Central memory CD8-positive, alpha-beta T cell (primary cell): ENCODE results near the gene CPTP.

ENCODE experiments used
- ATAC-seq: fragments of 150-1000 bp; cut with Tn5 transposase; replicated peaks from 2 replicates; pipeline ENCODE4 v1.10.0; 2022; ENCODE audit warnings: mild to moderate bottlenecking, moderate FRiP score, moderate number of reproducible peaks; ENCODE audit not compliant: poor library complexity, severe bottlenecking; ENCODE audit errors: extremely low read depth
- DNase-seq, 2 donors: peaks; one replicate each; pipeline ENCODE4 v3.0.0; 2021; ENCODE audit warnings: low spot score in 2 of 2
- H3K27ac Mint-ChIP-seq: one replicate; pipeline ENCODE4 v1.8.0; 2022; ENCODE audit warnings: low read depth, mild to moderate bottlenecking, moderate library complexity, mixed read lengths
- H3K27me3 Mint-ChIP-seq: one replicate; pipeline ENCODE4 v1.8.0; 2022; ENCODE audit warnings: mixed read lengths
- H3K36me3 Mint-ChIP-seq: one replicate; pipeline ENCODE4 v1.8.0; 2022; ENCODE audit warnings: mild to moderate bottlenecking, moderate library complexity, mixed read lengths; ENCODE audit not compliant: insufficient read depth
- H3K4me1 Mint-ChIP-seq: one replicate; pipeline ENCODE4 v1.8.0; 2022; ENCODE audit warnings: mixed read lengths
- H3K4me3 Mint-ChIP-seq: one replicate; pipeline ENCODE4 v1.8.0; 2022; ENCODE audit warnings: mild to moderate bottlenecking, moderate library complexity, mixed read lengths
- H3K9me3 Mint-ChIP-seq: one replicate; pipeline ENCODE4 v1.8.0; 2022; ENCODE audit warnings: mixed read lengths

CPTP gene

GRCh38 chr1:1305300-1306069, 19.1 kb upstream of the CPTP start:
- Mint-ChIP-seq H3K36me3 (peaks cover 9% of the 10 kb centered on the region), H3K4me1 (peaks cover 16% of the 10 kb centered on the region), H3K27ac (peak overlapping the region; percentile 88), H3K9me3 (no peaks in the 10 kb centered on the region), H3K4me3 (peak overlapping the region; percentile 84), H3K27me3 (no peaks in the 10 kb centered on the region)
- ATAC-seq (peak; percentile 44), DNase-seq (peak; percentile 49 to 62)

DNA sequence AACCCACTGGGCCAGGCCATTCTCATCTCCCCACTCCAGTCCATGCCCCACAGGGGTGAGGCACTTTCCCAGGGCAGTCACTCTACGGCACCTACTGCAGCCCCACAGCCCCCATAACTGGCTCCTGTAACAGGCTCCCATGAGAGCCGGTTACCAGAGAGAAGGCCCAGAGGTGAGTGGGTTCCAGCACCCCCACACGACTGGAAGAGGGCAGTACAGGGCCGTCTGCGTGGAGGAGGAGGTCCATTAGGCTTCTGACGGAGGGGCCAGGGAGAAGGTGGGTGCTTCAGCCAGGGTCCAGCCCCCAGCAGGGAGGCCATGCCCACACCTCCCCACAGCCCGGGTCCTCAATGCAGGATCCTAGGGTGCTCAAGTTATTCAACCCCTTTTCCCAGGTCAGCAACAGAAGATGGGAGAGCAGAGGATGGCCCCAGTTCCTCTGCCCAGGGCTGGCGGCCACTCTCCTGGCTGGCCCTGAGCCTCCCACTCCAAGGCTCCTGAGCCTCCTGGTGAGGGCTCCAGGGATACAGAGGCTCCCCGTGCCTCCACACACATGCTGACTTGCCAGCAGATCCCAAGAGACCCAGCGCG, 18.4 kb upstream of the CPTP start:
- ATAC-seq (no peak), DNase-seq (no peak)
- H3K4me3 Mint-ChIP-seq = peak overlapping the region; percentile 84
- H3K4me1 Mint-ChIP-seq = peaks cover 16% of the 10 kb centered on the region
- H3K27ac Mint-ChIP-seq = peak overlapping the region; percentile 88
- no peaks in the 10 kb centered on the region for H3K9me3 Mint-ChIP-seq
- no peaks in the 10 kb centered on the region for H3K27me3 Mint-ChIP-seq
- H3K36me3 Mint-ChIP-seq = peaks cover 12% of the 10 kb centered on the region

- Mint-ChIP-seq H3K9me3 (no peaks in the 10 kb centered on the region), H3K4me3 (peak overlapping the region; percentile 84), H3K27me3 (no peaks in the 10 kb centered on the region), H3K36me3 (peaks cover 17% of the 10 kb centered on the region), H3K27ac (no peak overlapping the region), H3K4me1 (peaks cover 16% of the 10 kb centered on the region)
- DNase-seq (no peak), ATAC-seq (no peak)
Observed at GRCh38 chr1:1306661-1307260, 17.8 kb upstream of the CPTP start.

GRCh38 chr1:1307261-1307922, 17.2 kb upstream of the CPTP start:
- no peak for DNase-seq
- H3K4me1 Mint-ChIP-seq = peaks cover 16% of the 10 kb centered on the region
- no peaks in the 10 kb centered on the region for H3K27me3 Mint-ChIP-seq
- H3K36me3 Mint-ChIP-seq = peaks cover 20% of the 10 kb centered on the region
- H3K4me3 Mint-ChIP-seq = peak overlapping the region; percentile 84
- no peak overlapping the region for H3K27ac Mint-ChIP-seq
- ATAC-seq = no peak
- H3K9me3 Mint-ChIP-seq = no peaks in the 10 kb centered on the region

DNA sequence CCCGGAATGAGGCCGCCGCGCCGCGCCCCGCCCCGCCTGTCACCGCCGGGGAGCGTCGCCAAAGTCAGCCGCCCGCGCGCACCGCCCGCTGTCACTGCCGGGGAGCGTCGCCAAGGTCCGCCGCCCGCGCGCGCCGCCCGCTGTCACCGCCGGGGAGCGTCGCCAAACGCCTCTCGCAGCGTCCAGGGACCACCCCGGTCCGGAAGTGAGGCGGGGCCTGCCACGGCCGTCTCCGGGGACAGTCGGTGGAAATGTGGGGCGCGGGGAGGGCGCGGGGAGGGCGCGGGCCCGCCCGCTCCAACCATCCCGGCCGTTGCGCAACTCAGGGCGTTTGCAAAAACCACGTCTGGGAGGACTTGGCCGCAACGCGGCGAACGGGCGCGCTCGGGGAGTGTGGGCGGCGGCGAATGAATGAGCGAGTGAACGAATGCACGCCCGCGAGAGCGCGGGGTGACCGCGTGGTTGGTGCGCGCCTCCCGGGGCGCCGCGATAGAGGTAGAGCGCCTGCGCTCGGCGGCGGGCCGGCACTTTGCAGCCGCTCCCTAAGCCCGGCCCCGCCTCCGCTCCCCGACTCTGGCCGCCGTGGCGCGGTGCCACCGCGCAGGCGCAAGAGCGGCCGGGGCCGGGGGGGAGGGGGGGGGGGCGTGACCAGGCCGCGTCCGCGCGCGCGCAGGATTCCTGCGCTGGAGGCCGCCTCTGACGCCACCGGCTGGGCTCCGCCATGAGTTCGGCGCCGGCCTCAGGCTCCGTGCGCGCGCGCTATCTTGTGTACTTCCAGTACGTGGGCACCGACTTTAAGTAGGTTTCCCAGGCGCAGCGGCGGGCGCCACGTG, 16.5 kb upstream of the CPTP start, which contains the start of the genes ACAP3 and PUSL1:
Gene ACAP3, minus strand, starts transcription at position 8 of the 833 bp plus-strand sequence. CDS start 115 bp downstream, outside the sequence.
Gene PUSL1, plus strand, starts transcription at position 675 of the 833 bp plus-strand sequence. Its CDS starts 47 bp downstream, at position 722.
- H3K27ac Mint-ChIP-seq = peak within 1 kb of the TSS; percentile 80
- peaks cover 22% of the 10 kb centered on the region for H3K36me3 Mint-ChIP-seq
- peaks cover 16% of the 10 kb centered on the region for H3K4me1 Mint-ChIP-seq
- H3K4me3 Mint-ChIP-seq = peak within 1 kb of the TSS; percentile 84
- no peaks in the 10 kb centered on the region for H3K9me3 Mint-ChIP-seq
- H3K27me3 Mint-ChIP-seq = no peaks in the 10 kb centered on the region
- ATAC-seq (peak; percentile 70), DNase-seq (peak; percentile 83 to 87)

DNA sequence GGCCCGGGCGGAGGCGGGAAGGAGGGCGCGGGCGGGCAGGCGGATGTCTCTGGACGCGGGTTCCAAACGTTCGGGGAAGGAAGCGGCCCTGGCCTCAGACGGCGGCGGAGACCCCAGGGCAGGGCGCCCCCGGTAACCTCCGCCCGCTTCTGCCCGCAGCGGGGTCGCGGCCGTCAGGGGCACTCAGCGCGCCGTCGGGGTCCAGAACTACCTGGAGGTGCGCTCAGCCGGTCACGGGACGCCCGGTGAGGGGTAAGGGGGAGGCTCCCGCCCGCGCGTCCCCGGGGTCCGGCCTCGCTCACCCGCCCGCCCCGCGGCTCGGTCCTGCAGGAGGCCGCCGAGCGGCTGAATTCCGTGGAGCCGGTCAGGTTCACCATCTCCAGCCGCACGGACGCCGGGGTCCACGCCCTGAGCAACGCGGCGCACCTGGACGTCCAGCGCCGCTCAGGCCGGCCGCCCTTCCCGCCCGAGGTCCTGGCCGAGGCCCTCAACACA, 15.8 kb upstream of the CPTP start:
- no peak for DNase-seq
- Mint-ChIP-seq H3K27me3 (no peaks in the 10 kb centered on the region), H3K4me1 (peaks cover 16% of the 10 kb centered on the region), H3K4me3 (peak overlapping the region; percentile 79), H3K36me3 (peaks cover 26% of the 10 kb centered on the region), H3K9me3 (no peaks in the 10 kb centered on the region), H3K27ac (peak overlapping the region; percentile 80)
- ATAC-seq = no peak

GRCh38 chr1:1309251-1310108, 15.1 kb upstream of the CPTP start:
- peak overlapping the region; percentile 80 for H3K27ac Mint-ChIP-seq
- H3K4me1 Mint-ChIP-seq = peaks cover 16% of the 10 kb centered on the region
- no peaks in the 10 kb centered on the region for H3K27me3 Mint-ChIP-seq
- H3K9me3 Mint-ChIP-seq = no peaks in the 10 kb centered on the region
- ATAC-seq (no peak), DNase-seq (no peak)
- H3K4me3 Mint-ChIP-seq = peak overlapping the region; percentile 79
- peaks cover 27% of the 10 kb centered on the region for H3K36me3 Mint-ChIP-seq

DNA sequence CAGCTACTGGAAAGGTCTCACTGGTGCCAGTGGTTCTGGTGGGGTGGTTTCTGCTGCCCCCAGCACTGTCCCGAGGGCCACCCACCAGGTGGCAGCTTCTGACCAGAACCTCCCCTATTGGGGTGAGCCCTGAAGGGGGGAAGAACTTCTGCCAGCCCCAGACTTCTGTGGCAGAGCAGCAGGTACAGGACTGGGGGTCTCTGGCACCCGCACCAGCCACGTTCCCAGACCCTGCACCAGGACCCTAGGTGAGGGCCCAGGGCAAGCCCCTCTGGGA, 14.6 kb upstream of the CPTP start:
- no peaks in the 10 kb centered on the region for H3K9me3 Mint-ChIP-seq
- ATAC-seq (no peak), DNase-seq (no peak)
- H3K36me3 Mint-ChIP-seq = peaks cover 27% of the 10 kb centered on the region
- peak overlapping the region; percentile 79 for H3K4me3 Mint-ChIP-seq
- peaks cover 16% of the 10 kb centered on the region for H3K4me1 Mint-ChIP-seq
- H3K27me3 Mint-ChIP-seq = no peaks in the 10 kb centered on the region
- peak overlapping the region; percentile 32 for H3K27ac Mint-ChIP-seq

DNA sequence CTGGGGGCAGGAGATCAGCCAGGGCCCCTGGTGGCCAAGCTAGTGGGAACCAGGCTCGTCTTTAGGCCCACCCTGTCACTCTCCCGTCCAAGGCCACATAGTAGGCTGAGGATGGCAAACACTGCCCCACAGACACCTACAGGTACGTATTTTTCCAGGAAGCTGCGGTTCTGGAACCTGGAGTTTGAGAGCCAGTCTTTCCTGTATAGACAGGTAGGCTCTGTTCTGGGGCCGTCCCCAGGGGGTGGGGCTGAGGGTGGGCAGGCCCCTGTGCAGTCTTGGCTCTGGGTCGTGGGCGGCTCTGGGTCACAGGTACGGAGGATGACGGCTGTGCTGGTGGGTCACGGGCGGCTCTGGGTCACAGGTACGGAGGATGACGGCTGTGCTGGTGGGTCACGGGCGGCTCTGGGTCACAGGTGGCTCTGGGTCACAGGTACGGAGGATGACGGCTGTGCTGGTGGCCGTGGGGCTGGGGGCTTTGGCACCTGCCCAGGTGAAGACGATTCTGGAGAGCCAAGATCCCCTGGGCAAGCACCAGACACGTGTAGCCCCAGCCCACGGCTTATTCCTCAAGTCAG, 14.0 kb upstream of the CPTP start:
- H3K36me3 Mint-ChIP-seq = peaks cover 27% of the 10 kb centered on the region
- peak overlapping the region; percentile 32 for H3K27ac Mint-ChIP-seq
- H3K4me1 Mint-ChIP-seq = peaks cover 16% of the 10 kb centered on the region
- H3K4me3 Mint-ChIP-seq = peak overlapping the region; percentile 79
- DNase-seq = no peak
- no peaks in the 10 kb centered on the region for H3K9me3 Mint-ChIP-seq
- no peaks in the 10 kb centered on the region for H3K27me3 Mint-ChIP-seq
- no peak for ATAC-seq

DNA sequence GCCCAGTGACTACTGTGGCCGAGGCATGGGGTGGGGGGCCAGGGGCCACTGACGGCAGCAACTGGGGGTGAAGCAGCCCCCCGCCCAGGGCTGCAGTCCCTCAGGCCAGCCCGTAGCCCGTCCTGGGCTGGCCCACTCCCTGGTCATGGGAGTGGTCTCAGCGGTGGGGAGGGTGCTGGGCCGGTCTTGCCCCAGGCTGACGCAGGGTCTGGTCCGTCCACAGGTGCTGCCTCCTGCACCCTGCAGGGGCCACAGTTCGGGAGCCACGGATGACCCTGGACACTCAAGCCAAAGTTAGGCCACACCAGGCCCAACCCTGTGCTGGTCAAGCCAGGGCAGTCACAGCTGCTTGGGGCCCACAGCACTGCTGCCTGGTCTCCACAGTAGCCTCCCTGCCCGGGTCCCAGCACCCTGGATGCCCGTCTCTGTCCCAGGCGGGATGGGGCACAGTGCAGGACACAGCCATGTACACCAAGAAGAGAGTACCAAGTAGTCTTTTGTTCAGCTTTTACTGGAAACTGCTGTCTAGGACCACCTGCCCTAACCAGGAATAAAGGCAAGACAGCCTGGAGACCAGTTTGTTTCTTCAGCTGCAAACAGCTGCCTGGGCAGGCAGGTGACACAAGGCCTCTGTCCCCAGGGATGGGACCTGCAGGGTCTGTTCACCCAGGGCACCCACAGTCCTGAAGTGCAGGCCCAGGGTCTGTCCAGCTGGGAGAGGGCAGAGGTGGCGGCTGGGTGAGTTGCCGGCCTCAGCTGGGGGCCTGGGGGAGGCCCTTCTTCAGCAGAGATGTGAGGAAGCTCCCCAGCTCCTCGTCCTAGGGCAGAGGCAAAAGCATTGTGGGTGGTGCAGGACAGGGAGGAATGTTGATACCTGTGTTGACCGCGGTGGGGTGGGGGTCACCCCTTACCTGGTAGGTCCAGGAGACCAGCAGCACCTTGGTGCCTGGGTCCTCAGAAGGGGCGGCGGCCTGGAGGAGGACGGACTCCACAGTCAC, 13.2 kb upstream of the CPTP start:
- no peak overlapping the region for H3K27ac Mint-ChIP-seq
- H3K4me3 Mint-ChIP-seq = no peak overlapping the region
- no peak for DNase-seq
- no peaks in the 10 kb centered on the region for H3K27me3 Mint-ChIP-seq
- peaks cover 33% of the 10 kb centered on the region for H3K36me3 Mint-ChIP-seq
- H3K4me1 Mint-ChIP-seq = peaks cover 8% of the 10 kb centered on the region
- ATAC-seq = no peak
- H3K9me3 Mint-ChIP-seq = no peaks in the 10 kb centered on the region
